ENCODE results near the gene VPS9D1. TPM values are rescaled to one million over a fixed set of nuclear protein-coding genes. Genes with fewer than 3 reads are reported as not detected.

Gene VPS9D1
- 1.4 and 1.6 TPM in 2 replicates for total RNA-seq (2013; cell fraction: nucleolus; rRNA removed)
- total RNA-seq (2014; rRNA removed) (1.2 and 1.4 TPM in 2 replicates), total RNA-seq (2014; rRNA removed; fragmentation: Illumina TruSeq; extraction: Trizol) (0.64 and 1.0 TPM in 2 replicates), total RNA-seq (2021) (2.7 and 3.0 TPM in 2 replicates), polyA plus RNA-seq (2011; rRNA removed) (0.35 and 0.65 TPM in 2 replicates), polyA plus RNA-seq (2014; fragmentation: Illumina TruSeq; extraction: Trizol) (0.06 and 1.0 TPM in 2 replicates), polyA plus RNA-seq (2014; fragmentation: Nextera tagmentation; extraction: Ambion mirVana) (1 to 10 TPM in 1 of 2 experiments, under 1 TPM in 1; 0.85 to 1.1 TPM), polyA plus RNA-seq (2014; rRNA removed) (2.8 and 4.2 TPM in 2 replicates), polyA plus RNA-seq (2016; fragmentation: Nextera tagmentation; extraction: Ambion mirVana) (1 to 10 TPM; 1.0 to 1.5 TPM), polyA minus RNA-seq (2011; rRNA and poly(A)+ RNA removed) (0.51 and 0.82 TPM in 2 replicates), Bru-seq, nascent RNA (percentile 42 among the genes with signal in this experiment), BruChase-seq, experiment 1, labeled RNA remaining after a 6-hour chase (percentile 44 among the genes with signal in this experiment), BruChase-seq, experiment 2, labeled RNA remaining after a 2-hour chase (percentile 42 among the genes with signal in this experiment)
- polyA plus RNA-seq (2011; ENCODE audit: low read depth), result 1.1 TPM
- polyA plus RNA-seq (2011; cell fraction: cytosol; rRNA removed), result 0.94 and 1.7 TPM in 2 replicates
- 6.4 and 8.4 TPM in 2 replicates for polyA plus RNA-seq (2011; cell fraction: nucleus; rRNA removed)
- polyA plus RNA-seq (2012), result 3.2 and 3.3 TPM in 2 replicates
- 0.83 and 1.3 TPM in 2 replicates for polyA minus RNA-seq (2011; cell fraction: cytosol; rRNA and poly(A)+ RNA removed)
- 0.48 and 1.4 TPM in 2 replicates for polyA minus RNA-seq (2011; cell fraction: nucleus; rRNA and poly(A)+ RNA removed)
- long read RNA-seq, experiment 1, partial matches to known transcripts, result 1 of 1 reads
- long read RNA-seq, experiment 1, other reads (novel, unspliced or antisense), result 0 of 1 reads
- long read RNA-seq, experiment 2, partial matches to known transcripts, result 0 of 1 reads
- long read RNA-seq, experiment 2, other reads (novel, unspliced or antisense), result 1 of 1 reads

GRCh38 chr16:89720813-89721545 lies at the start of gene VPS9D1, which contains the start of gene ZNF276:
VPS9D1 (minus strand) TSS chr16:89720898; CDS start chr16:89720861, 37 bp downstream.
ZNF276 (plus strand) TSS chr16:89721537; CDS start chr16:89721641, 104 bp downstream.
- peak; percentile 78 for ATAC-seq
- Histone ChIP-seq H3K4me2 (ENCODE audit: control insufficient read depth, insufficient read depth) (peak within 1 kb of the TSS; percentile 97), H3K4me3 (peak within 1 kb of the TSS; percentile 93), H3K9me3 (replicated peaks; ENCODE audit: control insufficient read depth, insufficient read depth, low read length) (no peaks in the 10 kb centered on the region), H3K9ac (ENCODE audit: control insufficient read depth, insufficient read depth, low read length) (peak within 1 kb of the TSS; percentile 75), H2AFZ (ENCODE audit: control insufficient read depth, low read depth, low read length) (peak within 1 kb of the TSS; percentile 79), H4K20me1 (ENCODE audit: control insufficient read depth, insufficient read depth) (no peaks in the 10 kb centered on the region), H3K27me3 (replicated peaks in 1 of 2; ENCODE audit: control insufficient read depth in 2 of 2, insufficient read depth in 2 of 2, low read length in 1 of 2) (no peaks in the 10 kb centered on the region), H3K79me2 (ENCODE audit: control insufficient read depth, insufficient read depth, low read length) (peaks cover 24% of the 10 kb centered on the region), H3K27ac (ENCODE audit: control insufficient read depth, insufficient read depth) (peak within 1 kb of the TSS; percentile 63), H3K36me3 (ENCODE audit: control insufficient read depth in 2 of 2, insufficient read depth in 2 of 2, low read length in 1 of 2) (peaks cover 7 to 11% of the 10 kb centered on the region in 2 experiments; a peak in 3 of 4 replicates), H3K4me1 (ENCODE audit: control insufficient read depth, insufficient read depth, low read length) (peaks cover 31% of the 10 kb centered on the region)
- CTCF ChIA-PET, result interaction anchor here (0.9 to 1.8 kb wide), 2 partner anchors 14 to 21 kb away, joined by 4 to 12 read pairs; no protein-coding TSS in a partner anchor
- POLR2A ChIA-PET, result interaction anchor here (1.5 kb wide), 1 partner anchor 34 kb away, joined by 6 read pairs; the partner anchor contains the start of gene CDK10
- BruUV-seq (replicated peaks), result no TSS peak
- DNase-seq (ENCODE audit: low read depth, low spot score), result no peak
- in situ Hi-C loops (cut with MboI) (no loop called here), intact Hi-C loops (cut with micrococcal nuclease; ENCODE audit: unreplicated experiment) (loop anchor here (2.0 kb wide), 1 partner anchor 44 kb away; no protein-coding TSS in a partner anchor)
- RAD21 ChIA-PET (ENCODE audit: unreplicated experiment), result interaction anchor here (1.0 kb wide), 1 partner anchor 15 kb away, joined by 6 read pairs; no protein-coding TSS in a partner anchor
- FAIRE-seq, result no peak
- under 1% methylated on average over 63 of the region's 103 CpGs for WGBS (ENCODE audit: insufficient coverage, insufficient replicate concordance, low lambda C conversion rate, missing lambda C conversion rate)
- SMC1A ChIA-PET (ENCODE audit: uncharacterized antibody, unreplicated experiment), result interaction anchor here (1.0 kb wide), 1 partner anchor 43 kb away, joined by 3 read pairs; no protein-coding TSS in a partner anchor
- TF ChIP-seq LARP7 (IDR thresholded peaks at IDR 0.05), result peak; percentile 98
- TF ChIP-seq PKNOX1 (IDR thresholded peaks at IDR 0.05), result peak; percentile 46
- TF ChIP-seq CREM (IDR thresholded peaks at IDR 0.05; ENCODE audit: low read depth), result peak; percentile 77
- no peak; the same call in 1 of the 2 replicates for TF ChIP-seq SMARCA5 (IDR thresholded peaks at IDR 0.05)
- no peak for TF ChIP-seq HDGF (IDR thresholded peaks at IDR 0.05)
- peak; percentile 88; the same call in 1 of the 2 replicates for TF ChIP-seq RB1 (IDR thresholded peaks at IDR 0.05; ENCODE audit: borderline replicate concordance)
- TF ChIP-seq NFIC (IDR thresholded peaks at IDR 0.05; ENCODE audit: low read depth, low read length), result no peak
- peak; percentile 91; the same call in 1 of the 2 replicates for TF ChIP-seq STAT1 (conservative IDR thresholded peaks at IDR 0.05)
- TF ChIP-seq CHD1 (IDR thresholded peaks at IDR 0.05; ENCODE audit: low read depth, low read length), result no peak
- peak; percentile 76; the same call in 1 of the 2 replicates for TF ChIP-seq ESRRA (IDR thresholded peaks at IDR 0.05; ENCODE audit: low read length)
- TF ChIP-seq ZNF687 (IDR thresholded peaks at IDR 0.05), result peak; percentile 61; the same call in 1 of the 2 replicates
- TF ChIP-seq POLR2AphosphoS2 (IDR thresholded peaks at IDR 0.05; ENCODE audit: low read depth, low read length), result peak; percentile 57; the same call in 1 of the 2 replicates
- TF ChIP-seq POLR2AphosphoS5 (IDR thresholded peaks at IDR 0.05; ENCODE audit: low read length), result peak; percentile 51; the same call in 1 of the 2 replicates

Measured in GM12878 (cell line).